Measurements from ENCODE around the gene FOXP1. TPM values are rescaled to one million over a fixed set of nuclear protein-coding genes. Genes with fewer than 3 reads are reported as not detected.

FOXP1 gene
- total RNA-seq, 1 donor from 2014 or later = 41.2 TPM

DNA sequence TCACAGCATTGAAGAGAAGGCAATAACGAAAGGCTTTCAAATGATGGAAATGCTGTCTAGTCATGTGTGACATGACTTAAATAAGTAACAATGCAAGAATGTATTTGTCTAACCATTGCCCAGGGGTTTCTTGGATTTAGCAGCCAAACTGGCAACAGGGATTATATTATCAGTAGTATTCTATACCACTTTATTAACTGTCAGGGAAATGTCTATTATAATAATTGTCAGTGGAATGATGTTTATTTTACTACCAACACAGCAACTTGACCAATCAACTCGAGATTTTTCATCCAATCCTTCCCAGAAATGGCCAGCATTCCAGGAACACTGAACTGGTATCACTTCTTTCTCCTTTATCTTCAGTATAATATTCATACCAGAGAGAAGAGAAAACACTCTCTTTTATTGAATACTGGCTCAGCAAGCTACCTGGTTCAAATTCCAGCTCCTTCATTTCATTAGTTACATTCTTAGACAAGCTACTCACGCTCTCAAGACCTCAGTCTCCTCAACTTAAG, 66.2 kb downstream of the FOXP1 start:
- TF ChIP-seq, protein P1, sequence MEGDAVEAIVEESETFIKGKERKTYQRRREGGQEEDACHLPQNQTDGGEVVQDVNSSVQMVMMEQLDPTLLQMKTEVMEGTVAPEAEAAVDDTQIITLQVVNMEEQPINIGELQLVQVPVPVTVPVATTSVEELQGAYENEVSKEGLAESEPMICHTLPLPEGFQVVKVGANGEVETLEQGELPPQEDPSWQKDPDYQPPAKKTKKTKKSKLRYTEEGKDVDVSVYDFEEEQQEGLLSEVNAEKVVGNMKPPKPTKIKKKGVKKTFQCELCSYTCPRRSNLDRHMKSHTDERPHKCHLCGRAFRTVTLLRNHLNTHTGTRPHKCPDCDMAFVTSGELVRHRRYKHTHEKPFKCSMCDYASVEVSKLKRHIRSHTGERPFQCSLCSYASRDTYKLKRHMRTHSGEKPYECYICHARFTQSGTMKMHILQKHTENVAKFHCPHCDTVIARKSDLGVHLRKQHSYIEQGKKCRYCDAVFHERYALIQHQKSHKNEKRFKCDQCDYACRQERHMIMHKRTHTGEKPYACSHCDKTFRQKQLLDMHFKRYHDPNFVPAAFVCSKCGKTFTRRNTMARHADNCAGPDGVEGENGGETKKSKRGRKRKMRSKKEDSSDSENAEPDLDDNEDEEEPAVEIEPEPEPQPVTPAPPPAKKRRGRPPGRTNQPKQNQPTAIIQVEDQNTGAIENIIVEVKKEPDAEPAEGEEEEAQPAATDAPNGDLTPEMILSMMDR (IDR thresholded peaks at IDR 0.05; ENCODE audit: borderline replicate concordance) = no peak
- no peaks in the 10 kb centered on the region for H3K27me3 ChIP-seq (ENCODE audit: low read depth)
- intact Hi-C loops (cut with micrococcal nuclease) = no loop called here
- no peaks in the 10 kb centered on the region for H3K9me3 ChIP-seq (replicated peaks)
- no peaks in the 10 kb centered on the region for H3K36me3 ChIP-seq
- H3K4me1 ChIP-seq = peaks cover 19% of the 10 kb centered on the region
- H3K27ac ChIP-seq (replicated peaks) = no peak overlapping the region
- DNase-seq = no peak
- no peak overlapping the region for H3K4me3 ChIP-seq

DNA sequence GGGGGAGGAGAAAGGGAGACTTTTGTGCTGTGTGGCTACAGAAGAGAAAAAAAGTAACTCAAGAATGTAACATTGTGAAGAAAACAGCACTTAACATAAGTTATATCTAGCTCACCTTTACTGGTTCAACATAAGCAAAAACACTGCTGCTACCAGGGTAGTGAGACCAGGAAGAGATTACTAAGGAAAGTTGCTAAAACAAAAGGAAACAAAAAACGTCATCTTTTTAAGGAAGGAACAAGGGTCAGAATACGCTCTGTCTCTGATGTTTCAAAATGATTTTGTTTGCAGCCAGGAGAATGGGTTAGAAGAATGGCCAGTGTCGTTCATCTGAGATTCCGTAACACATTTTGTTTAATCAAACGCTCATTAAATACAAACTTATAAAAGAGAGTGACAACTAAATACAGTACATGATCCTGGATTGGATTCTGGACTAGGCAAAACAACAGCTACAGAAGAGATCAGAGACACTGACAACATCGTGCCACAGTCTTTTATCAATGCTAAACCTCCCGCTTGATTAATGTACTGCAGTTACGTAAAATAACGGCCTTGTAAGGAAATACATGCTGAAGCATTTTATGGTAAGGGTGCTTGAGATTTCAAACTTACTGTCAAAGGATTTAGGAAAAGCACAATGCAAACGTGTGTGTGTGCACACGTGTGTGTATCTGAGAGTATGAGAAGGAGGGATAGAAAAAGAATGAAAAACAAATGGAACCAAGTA, 67.7 kb downstream of the FOXP1 start:
- peak overlapping the region; percentile 53 for H3K27ac ChIP-seq (replicated peaks)
- peak overlapping the region; percentile 17 for H3K4me3 ChIP-seq
- H3K9me3 ChIP-seq (replicated peaks) = no peaks in the 10 kb centered on the region
- intact Hi-C loops (cut with micrococcal nuclease) = no loop called here
- TF ChIP-seq, protein P1 (IDR thresholded peaks at IDR 0.05; ENCODE audit: borderline replicate concordance) = no peak
- no peak for DNase-seq
- no peaks in the 10 kb centered on the region for H3K36me3 ChIP-seq
- H3K27me3 ChIP-seq (ENCODE audit: low read depth) = no peaks in the 10 kb centered on the region
- peaks cover 19% of the 10 kb centered on the region for H3K4me1 ChIP-seq

DNA sequence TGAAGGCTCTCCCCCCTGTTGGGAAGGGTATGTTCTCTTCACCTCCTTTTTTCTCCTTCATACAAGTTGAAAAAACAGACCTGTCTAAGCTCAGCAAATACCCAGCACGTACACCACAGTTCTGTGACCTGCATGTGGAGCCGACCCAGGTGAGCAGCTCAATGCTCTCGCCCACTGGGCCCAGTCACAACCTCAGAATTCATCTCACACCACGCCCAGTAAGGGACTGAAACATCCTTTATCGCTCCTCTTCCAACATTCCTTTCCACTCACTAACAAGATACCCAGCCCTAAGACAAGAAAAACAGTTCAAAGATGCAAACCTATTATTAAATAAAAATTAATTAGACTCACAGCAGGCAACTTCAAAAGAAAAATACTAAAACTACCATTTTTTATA, 68.9 kb downstream of the FOXP1 start:
- intact Hi-C loops (cut with micrococcal nuclease) = no loop called here
- no peak overlapping the region for H3K4me3 ChIP-seq
- H3K4me1 ChIP-seq = peaks cover 21% of the 10 kb centered on the region
- H3K36me3 ChIP-seq = no peaks in the 10 kb centered on the region
- no peak for DNase-seq
- H3K9me3 ChIP-seq (replicated peaks) = no peaks in the 10 kb centered on the region
- no peaks in the 10 kb centered on the region for H3K27me3 ChIP-seq (ENCODE audit: low read depth)
- TF ChIP-seq, protein P1 (IDR thresholded peaks at IDR 0.05; ENCODE audit: borderline replicate concordance) = no peak
- H3K27ac ChIP-seq (replicated peaks) = no peak overlapping the region

GRCh38 chr3:71513515-71513914, 70.0 kb downstream of the FOXP1 start:
- Histone ChIP-seq H3K27me3 (ENCODE audit: low read depth) (no peaks in the 10 kb centered on the region), H3K4me3 (no peak overlapping the region), H3K27ac (replicated peaks) (no peak overlapping the region), H3K4me1 (peaks cover 21% of the 10 kb centered on the region), H3K9me3 (replicated peaks) (no peaks in the 10 kb centered on the region), H3K36me3 (no peaks in the 10 kb centered on the region)
- no peak for DNase-seq
- intact Hi-C loops (cut with micrococcal nuclease) = no loop called here
- TF ChIP-seq, protein P1 (IDR thresholded peaks at IDR 0.05; ENCODE audit: borderline replicate concordance) = no peak

- H3K36me3 ChIP-seq = no peaks in the 10 kb centered on the region
- no peaks in the 10 kb centered on the region for H3K9me3 ChIP-seq (replicated peaks)
- DNase-seq = no peak
- intact Hi-C loops (cut with micrococcal nuclease) = no loop called here
- H3K27me3 ChIP-seq (ENCODE audit: low read depth) = no peaks in the 10 kb centered on the region
- H3K4me1 ChIP-seq = peaks cover 21% of the 10 kb centered on the region
- TF ChIP-seq, protein P1 (IDR thresholded peaks at IDR 0.05; ENCODE audit: borderline replicate concordance) = no peak
- H3K4me3 ChIP-seq = no peak overlapping the region
- H3K27ac ChIP-seq (replicated peaks) = no peak overlapping the region
These were observed 70.4 kb downstream of the FOXP1 start for GRCh38 chr3:71513081-71513480.
